Measurements from ENCODE around the gene EFHD2. TPM values are rescaled to one million over a fixed set of nuclear protein-coding genes. Genes with fewer than 3 reads are reported as not detected.
"Not testable (repeated sequence)": the region's sequence is repeated elsewhere in the genome, so short reads cannot be mapped to it uniquely, and the experiment has no call there.

Gene EFHD2
- total RNA-seq, 1 donor from 2014 or later: 19.5 TPM

DNA sequence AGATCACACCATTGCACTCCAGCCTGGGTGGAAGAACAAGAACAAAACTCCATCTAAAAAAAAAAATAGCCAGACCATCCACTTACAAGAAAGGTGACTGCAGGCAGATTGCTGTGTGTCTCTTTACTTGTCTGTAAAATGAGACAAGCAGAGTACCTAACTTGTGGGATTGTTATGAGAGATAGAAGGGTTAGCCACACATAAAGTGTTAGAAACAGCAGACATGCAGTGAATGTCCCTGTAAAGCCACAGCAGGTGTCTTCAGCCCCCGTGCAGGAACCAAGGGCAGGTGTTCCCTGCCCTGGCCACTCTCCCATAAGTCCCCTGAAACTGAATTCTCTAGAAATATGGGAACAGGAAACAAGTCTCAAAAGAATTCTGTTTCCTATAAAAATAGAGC is 40.8 kb upstream of the EFHD2 start:
- Mint-ChIP-seq H3K36me3 (no peaks in the 10 kb centered on the region), H3K4me1 (ENCODE audit: unreplicated experiment) (peaks cover 20% of the 10 kb centered on the region), H3K27ac (no peak overlapping the region), H3K4me3 (no peak overlapping the region), H3K27me3 (peaks cover 4% of the 10 kb centered on the region), H3K9me3 (no peaks in the 10 kb centered on the region)
- TF ChIP-seq, protein P1, sequence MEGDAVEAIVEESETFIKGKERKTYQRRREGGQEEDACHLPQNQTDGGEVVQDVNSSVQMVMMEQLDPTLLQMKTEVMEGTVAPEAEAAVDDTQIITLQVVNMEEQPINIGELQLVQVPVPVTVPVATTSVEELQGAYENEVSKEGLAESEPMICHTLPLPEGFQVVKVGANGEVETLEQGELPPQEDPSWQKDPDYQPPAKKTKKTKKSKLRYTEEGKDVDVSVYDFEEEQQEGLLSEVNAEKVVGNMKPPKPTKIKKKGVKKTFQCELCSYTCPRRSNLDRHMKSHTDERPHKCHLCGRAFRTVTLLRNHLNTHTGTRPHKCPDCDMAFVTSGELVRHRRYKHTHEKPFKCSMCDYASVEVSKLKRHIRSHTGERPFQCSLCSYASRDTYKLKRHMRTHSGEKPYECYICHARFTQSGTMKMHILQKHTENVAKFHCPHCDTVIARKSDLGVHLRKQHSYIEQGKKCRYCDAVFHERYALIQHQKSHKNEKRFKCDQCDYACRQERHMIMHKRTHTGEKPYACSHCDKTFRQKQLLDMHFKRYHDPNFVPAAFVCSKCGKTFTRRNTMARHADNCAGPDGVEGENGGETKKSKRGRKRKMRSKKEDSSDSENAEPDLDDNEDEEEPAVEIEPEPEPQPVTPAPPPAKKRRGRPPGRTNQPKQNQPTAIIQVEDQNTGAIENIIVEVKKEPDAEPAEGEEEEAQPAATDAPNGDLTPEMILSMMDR (conservative IDR thresholded peaks at IDR 0.05): no peak
- no peak for DNase-seq (ENCODE audit: extremely low spot score, unreplicated experiment)

DNA sequence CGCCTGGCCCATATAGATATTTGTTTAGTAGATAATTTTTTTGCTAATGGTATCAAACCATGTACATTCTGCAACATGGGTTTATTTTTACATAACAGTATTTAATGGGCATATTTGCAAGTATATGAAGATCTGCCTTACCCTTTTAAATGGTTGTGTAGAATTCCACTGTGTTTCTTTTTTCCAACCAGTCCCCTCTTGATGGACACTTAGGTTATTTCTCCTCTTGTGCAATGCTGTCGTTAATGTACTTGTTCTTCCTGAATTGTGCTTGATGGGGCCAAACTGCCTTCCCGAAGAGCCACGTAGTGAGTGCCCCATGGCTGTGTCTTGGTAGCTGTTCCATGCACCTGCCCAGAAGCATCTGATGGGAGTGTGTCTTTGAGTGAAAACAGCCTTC is 39.4 kb upstream of the EFHD2 start:
- H3K4me1 Mint-ChIP-seq (ENCODE audit: unreplicated experiment): peaks cover 16% of the 10 kb centered on the region
- H3K27me3 Mint-ChIP-seq: peaks cover 4% of the 10 kb centered on the region
- no peaks in the 10 kb centered on the region for H3K9me3 Mint-ChIP-seq
- no peaks in the 10 kb centered on the region for H3K36me3 Mint-ChIP-seq
- no peak overlapping the region for H3K4me3 Mint-ChIP-seq
- H3K27ac Mint-ChIP-seq: no peak overlapping the region
- DNase-seq (ENCODE audit: extremely low spot score, unreplicated experiment): no peak
- TF ChIP-seq, protein P1 (conservative IDR thresholded peaks at IDR 0.05): no peak

DNA sequence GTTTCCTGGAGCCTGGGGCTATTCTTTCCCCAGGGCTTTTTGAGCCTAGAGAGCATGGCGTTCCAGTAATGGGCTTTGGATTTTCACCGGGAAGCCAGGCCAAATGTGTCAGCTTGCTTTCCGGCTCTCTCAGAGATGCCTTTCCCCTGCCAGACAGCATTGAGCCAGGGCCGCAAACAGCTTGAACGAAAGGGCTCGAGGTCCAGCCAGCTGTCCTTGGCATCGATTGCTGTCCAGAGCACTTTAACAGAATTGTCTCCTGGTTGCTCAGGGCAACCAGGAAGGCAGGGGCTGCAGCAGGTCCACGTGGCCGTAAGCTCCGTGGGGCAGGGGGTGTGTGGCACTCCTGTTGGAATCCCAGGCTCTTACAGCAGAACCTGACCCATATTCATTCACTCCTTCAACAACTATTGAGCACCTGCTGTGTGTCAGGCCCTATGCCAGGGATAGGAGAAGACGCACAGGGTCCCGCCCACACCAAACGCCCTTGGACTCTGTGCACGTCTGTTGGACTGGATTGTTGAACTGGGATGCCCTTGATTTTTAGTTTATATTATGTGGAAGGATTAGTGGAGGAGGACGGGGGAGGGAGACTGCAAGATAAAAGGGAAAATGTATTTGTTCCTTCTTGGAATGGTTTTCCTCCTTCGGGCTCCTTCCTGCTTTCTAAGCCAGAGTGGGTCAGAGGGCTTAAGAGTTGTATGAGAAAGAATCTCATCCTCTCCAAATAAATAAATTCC is 38.7 kb upstream of the EFHD2 start:
- Mint-ChIP-seq H3K27ac (no peak overlapping the region), H3K4me1 (ENCODE audit: unreplicated experiment) (peaks cover 16% of the 10 kb centered on the region)

DNA sequence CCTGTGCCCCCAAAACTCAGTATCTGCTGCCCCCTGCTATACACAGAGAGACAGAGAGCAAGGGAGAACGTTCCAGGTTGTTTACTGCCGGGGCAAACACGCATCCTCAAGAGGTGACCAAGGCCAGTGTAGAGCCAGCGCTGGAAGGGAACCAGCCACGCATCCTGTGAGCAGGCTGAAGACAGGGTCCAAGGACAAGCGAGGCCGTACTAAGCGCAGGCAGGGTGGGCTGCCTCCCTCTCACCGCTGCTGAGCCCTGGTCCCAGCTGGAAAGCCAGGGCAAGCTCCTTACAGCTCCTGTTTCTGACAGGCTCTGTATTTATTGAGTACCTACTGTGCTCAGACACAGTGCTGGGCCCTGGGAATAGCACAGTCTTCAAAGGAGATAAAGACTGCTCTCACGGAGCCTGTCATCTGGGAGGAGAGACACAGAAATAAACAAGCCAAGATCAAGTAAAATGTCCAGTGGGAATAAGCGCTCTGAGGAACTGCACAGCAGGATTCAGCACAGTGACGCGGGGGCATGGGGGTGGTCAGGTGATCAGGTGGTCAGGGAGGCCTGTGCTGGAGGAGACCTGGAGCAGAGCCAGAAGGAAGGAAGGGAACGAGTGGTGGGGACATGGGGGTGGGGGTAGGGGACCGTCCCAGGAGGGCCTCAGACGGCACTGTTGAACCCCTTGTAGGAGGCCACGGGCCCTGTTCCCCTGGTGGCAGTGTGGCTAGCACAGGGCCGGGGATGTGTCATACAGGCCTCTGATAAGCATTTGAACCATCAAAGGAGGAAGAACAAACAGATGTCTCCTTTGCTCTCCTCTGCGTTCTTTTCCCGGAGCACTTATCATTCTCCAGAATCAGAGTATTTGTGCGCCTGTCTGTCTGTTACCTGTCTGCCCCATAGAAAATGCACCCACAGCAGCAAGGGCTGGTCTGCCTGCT is 37.8 kb upstream of the EFHD2 start:
- Mint-ChIP-seq H3K36me3 (no peaks in the 10 kb centered on the region), H3K4me1 (ENCODE audit: unreplicated experiment) (peaks cover 13% of the 10 kb centered on the region), H3K4me3 (no peak overlapping the region), H3K27ac (no peak overlapping the region), H3K9me3 (no peaks in the 10 kb centered on the region), H3K27me3 (no peaks in the 10 kb centered on the region)
- TF ChIP-seq, protein P1 (conservative IDR thresholded peaks at IDR 0.05): no peak
- no peak for DNase-seq (ENCODE audit: extremely low spot score, unreplicated experiment)

More for the DNA sequence above, 38.7 kb upstream of the EFHD2 start:
- Mint-ChIP-seq H3K27me3 (peaks cover 4% of the 10 kb centered on the region), H3K9me3 (no peaks in the 10 kb centered on the region), H3K36me3 (no peaks in the 10 kb centered on the region), H3K4me3 (no peak overlapping the region)
- no peak for DNase-seq (ENCODE audit: extremely low spot score, unreplicated experiment)
- TF ChIP-seq, protein P1 (conservative IDR thresholded peaks at IDR 0.05): no peak

DNA sequence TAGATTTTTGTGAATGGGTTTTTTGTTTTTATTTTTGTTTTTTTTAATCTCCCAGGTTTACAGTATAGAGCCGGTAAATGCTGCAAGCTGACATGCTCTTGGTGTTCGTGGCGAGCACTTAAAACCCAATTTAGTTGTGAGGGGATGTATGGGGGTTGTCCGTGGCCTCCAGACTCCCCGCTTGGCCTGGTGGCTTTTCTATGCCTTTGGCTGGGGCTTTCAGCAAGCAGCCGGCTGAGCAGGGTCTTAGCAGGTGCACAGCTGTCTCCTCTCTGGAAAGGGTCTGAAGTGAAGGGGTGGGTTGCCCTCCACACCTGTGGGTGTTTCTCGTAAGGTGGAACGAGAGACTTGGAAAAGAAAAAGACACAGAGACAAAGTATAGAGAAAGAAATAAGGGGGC is 31.0 kb upstream of the EFHD2 start:
- Mint-ChIP-seq H3K27ac (no peak overlapping the region), H3K9me3 (no peaks in the 10 kb centered on the region), H3K27me3 (peaks cover 19% of the 10 kb centered on the region), H3K4me3 (no peak overlapping the region), H3K36me3 (no peaks in the 10 kb centered on the region), H3K4me1 (ENCODE audit: unreplicated experiment) (peaks cover 30% of the 10 kb centered on the region)
- DNase-seq (ENCODE audit: extremely low spot score, unreplicated experiment): no peak
- TF ChIP-seq, protein P1 (conservative IDR thresholded peaks at IDR 0.05): no peak

DNA sequence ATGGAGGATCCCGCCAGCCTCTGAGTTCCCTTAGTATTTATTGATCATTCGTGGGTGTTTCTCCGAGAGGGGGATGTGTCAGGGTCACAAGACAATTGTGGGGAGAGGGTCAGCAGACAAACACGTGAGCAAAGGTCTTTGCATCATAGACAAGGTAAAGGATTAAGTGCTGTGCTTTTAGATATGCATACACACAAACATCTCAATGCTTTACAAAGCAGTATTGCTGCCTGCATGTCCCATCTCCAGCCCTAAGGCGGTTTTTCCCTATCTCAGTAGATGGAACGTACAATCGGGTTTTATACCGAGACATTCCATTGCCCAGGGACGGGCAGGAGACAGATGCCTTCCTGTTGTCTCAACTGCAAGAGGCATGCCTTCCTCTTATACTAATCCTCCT is 30.5 kb upstream of the EFHD2 start:
- H3K9me3 Mint-ChIP-seq; H3K4me3 Mint-ChIP-seq; DNase-seq (ENCODE audit: extremely low spot score, unreplicated experiment); H3K36me3 Mint-ChIP-seq; H3K27ac Mint-ChIP-seq: not testable (repeated sequence)
- Mint-ChIP-seq H3K4me1 (ENCODE audit: unreplicated experiment) (peaks cover 30% of the 10 kb centered on the region), H3K27me3 (peaks cover 23% of the 10 kb centered on the region)

Measured in type B pancreatic cell (in vitro differentiated cells).